22Rv1 (cell line): ENCODE measurements around the gene HAVCR2.

Source experiments
- ZFX ChIP-seq: fragments of 450-650 bp; IDR thresholded peaks from 2 replicates; pipeline ENCODE4 v1.6.1; 2017; ENCODE audit warnings: antibody characterized with exemption, borderline replicate concordance
- TF ChIP-seq, protein P1 (sequence below): fragments of 450-650 bp; IDR thresholded peaks from 2 replicates; pipeline ENCODE4 v1.5.1; 2017; ENCODE audit warnings: mild to moderate bottlenecking

DNA sequence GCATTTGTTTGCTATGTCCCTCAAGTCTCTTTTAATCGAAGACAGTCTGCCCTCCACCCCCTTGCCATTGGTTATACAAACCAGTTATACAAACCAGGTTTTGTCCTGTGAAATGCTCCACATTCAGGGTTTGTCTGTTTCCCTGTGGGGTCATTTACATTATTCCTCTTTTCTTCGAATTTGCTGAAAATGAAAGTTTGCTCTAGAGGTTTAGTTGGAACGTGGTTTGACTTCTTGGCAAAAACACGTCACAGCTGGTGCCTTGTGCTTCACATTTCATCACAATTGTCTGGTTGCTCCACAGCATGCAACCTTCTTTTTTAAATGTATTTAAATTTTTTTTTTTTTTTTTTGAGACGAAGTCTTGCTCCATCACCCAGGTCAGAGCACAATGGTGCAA is 4.2 kb upstream of the HAVCR2 start:
- TF ChIP-seq, protein P1, sequence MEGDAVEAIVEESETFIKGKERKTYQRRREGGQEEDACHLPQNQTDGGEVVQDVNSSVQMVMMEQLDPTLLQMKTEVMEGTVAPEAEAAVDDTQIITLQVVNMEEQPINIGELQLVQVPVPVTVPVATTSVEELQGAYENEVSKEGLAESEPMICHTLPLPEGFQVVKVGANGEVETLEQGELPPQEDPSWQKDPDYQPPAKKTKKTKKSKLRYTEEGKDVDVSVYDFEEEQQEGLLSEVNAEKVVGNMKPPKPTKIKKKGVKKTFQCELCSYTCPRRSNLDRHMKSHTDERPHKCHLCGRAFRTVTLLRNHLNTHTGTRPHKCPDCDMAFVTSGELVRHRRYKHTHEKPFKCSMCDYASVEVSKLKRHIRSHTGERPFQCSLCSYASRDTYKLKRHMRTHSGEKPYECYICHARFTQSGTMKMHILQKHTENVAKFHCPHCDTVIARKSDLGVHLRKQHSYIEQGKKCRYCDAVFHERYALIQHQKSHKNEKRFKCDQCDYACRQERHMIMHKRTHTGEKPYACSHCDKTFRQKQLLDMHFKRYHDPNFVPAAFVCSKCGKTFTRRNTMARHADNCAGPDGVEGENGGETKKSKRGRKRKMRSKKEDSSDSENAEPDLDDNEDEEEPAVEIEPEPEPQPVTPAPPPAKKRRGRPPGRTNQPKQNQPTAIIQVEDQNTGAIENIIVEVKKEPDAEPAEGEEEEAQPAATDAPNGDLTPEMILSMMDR: no peak
- no peak for TF ChIP-seq ZFX
